ENCODE measurements around the gene PARD3B. TPM values are rescaled to one million over a fixed set of nuclear protein-coding genes. Genes with fewer than 3 reads are reported as not detected.

The PARD3B gene
- total and polyA plus RNA-seq, 2 donors from 2014 or later = 5.3 to 29.6 TPM

- intact Hi-C loops (cut with DNase I) = no loop called here
- DNase-seq = peak in 2 of 5 donors; percentile 3 to 61
- TF ChIP-seq CTCF (IDR thresholded peaks at IDR 0.05; ENCODE audit: borderline replicate concordance, extremely low read depth, insufficient read depth) = no peak
- H3K36me3 ChIP-seq (ENCODE audit: control insufficient read depth in 2 of 3, insufficient read depth in 3 of 3, low read length in 3 of 3) = no peaks in the 10 kb centered on the region
- H3K9ac ChIP-seq (ENCODE audit: low read length in 3 of 3) = no peak overlapping the region
- no peaks in the 10 kb centered on the region for H3K4me1 ChIP-seq (ENCODE audit: control insufficient read depth in 2 of 3, insufficient read depth in 2 of 3, low read depth in 1 of 3, low read length in 3 of 3)
- no peaks in the 10 kb centered on the region for H3K27me3 ChIP-seq (ENCODE audit: control insufficient read depth, insufficient read depth, low read length)
- no peak for FAIRE-seq
- H3K4me3 ChIP-seq (ENCODE audit: low read length in 3 of 3) = no peak overlapping the region
- no peak overlapping the region for H3K27ac ChIP-seq (ENCODE audit: low read depth in 2 of 2, low read length in 2 of 2)
- no peaks in the 10 kb centered on the region for H3K9me3 ChIP-seq (ENCODE audit: control insufficient read depth in 2 of 3, insufficient read depth in 1 of 3, low read length in 3 of 3)
Measured at GRCh38 chr2:205245652-205246051, 700.4 kb downstream of the PARD3B start.

GRCh38 chr2:205259121-205259520, 713.8 kb downstream of the PARD3B start:
- Histone ChIP-seq H3K9me3 (ENCODE audit: control insufficient read depth in 2 of 3, insufficient read depth in 1 of 3, low read length in 3 of 3) (no peaks in the 10 kb centered on the region), H3K36me3 (ENCODE audit: control insufficient read depth in 2 of 3, insufficient read depth in 3 of 3, low read length in 3 of 3) (no peaks in the 10 kb centered on the region), H3K9ac (ENCODE audit: low read length in 3 of 3) (no peak overlapping the region), H3K27me3 (ENCODE audit: control insufficient read depth, insufficient read depth, low read length) (no peaks in the 10 kb centered on the region), H3K4me3 (ENCODE audit: low read length in 3 of 3) (no peak overlapping the region), H3K27ac (ENCODE audit: low read depth in 2 of 2, low read length in 2 of 2) (no peak overlapping the region), H3K4me1 (ENCODE audit: control insufficient read depth in 2 of 3, insufficient read depth in 2 of 3, low read depth in 1 of 3, low read length in 3 of 3) (no peaks in the 10 kb centered on the region)
- DNase-seq (no peak), FAIRE-seq (no peak)
- intact Hi-C loops (cut with DNase I) = no loop called here
- no peak for TF ChIP-seq CTCF (IDR thresholded peaks at IDR 0.05; ENCODE audit: borderline replicate concordance, extremely low read depth, insufficient read depth)

GRCh38 chr2:205261516-205262020, 716.3 kb downstream of the PARD3B start:
- H3K36me3 ChIP-seq (ENCODE audit: control insufficient read depth in 2 of 3, insufficient read depth in 3 of 3, low read length in 3 of 3) = no peaks in the 10 kb centered on the region
- no peaks in the 10 kb centered on the region for H3K27me3 ChIP-seq (ENCODE audit: control insufficient read depth, insufficient read depth, low read length)
- no peak overlapping the region for H3K9ac ChIP-seq (ENCODE audit: low read length in 3 of 3)
- no peak overlapping the region for H3K4me3 ChIP-seq (ENCODE audit: low read length in 3 of 3)
- TF ChIP-seq CTCF (IDR thresholded peaks at IDR 0.05; ENCODE audit: borderline replicate concordance, extremely low read depth, insufficient read depth) = no peak
- DNase-seq (no peak), FAIRE-seq (no peak)
- no peaks in the 10 kb centered on the region for H3K4me1 ChIP-seq (ENCODE audit: control insufficient read depth in 2 of 3, insufficient read depth in 2 of 3, low read depth in 1 of 3, low read length in 3 of 3)
- intact Hi-C loops (cut with DNase I) = no loop called here
- H3K27ac ChIP-seq (ENCODE audit: low read depth in 2 of 2, low read length in 2 of 2) = no peak overlapping the region
- no peaks in the 10 kb centered on the region for H3K9me3 ChIP-seq (ENCODE audit: control insufficient read depth in 2 of 3, insufficient read depth in 1 of 3, low read length in 3 of 3)

GRCh38 chr2:205267323-205267722, 722.0 kb downstream of the PARD3B start:
- Histone ChIP-seq H3K4me1 (ENCODE audit: control insufficient read depth in 2 of 3, insufficient read depth in 2 of 3, low read depth in 1 of 3, low read length in 3 of 3) (no peaks in the 10 kb centered on the region), H3K4me3 (ENCODE audit: low read length in 3 of 3) (no peak overlapping the region), H3K9ac (ENCODE audit: low read length in 3 of 3) (no peak overlapping the region), H3K27ac (ENCODE audit: low read depth in 2 of 2, low read length in 2 of 2) (no peak overlapping the region), H3K9me3 (ENCODE audit: control insufficient read depth in 2 of 3, insufficient read depth in 1 of 3, low read length in 3 of 3) (no peaks in the 10 kb centered on the region), H3K36me3 (ENCODE audit: control insufficient read depth in 2 of 3, insufficient read depth in 3 of 3, low read length in 3 of 3) (no peaks in the 10 kb centered on the region), H3K27me3 (ENCODE audit: control insufficient read depth, insufficient read depth, low read length) (no peaks in the 10 kb centered on the region)
- no peak for DNase-seq
- FAIRE-seq = no peak
- TF ChIP-seq CTCF (IDR thresholded peaks at IDR 0.05; ENCODE audit: borderline replicate concordance, extremely low read depth, insufficient read depth) = no peak
- intact Hi-C loops (cut with DNase I) = no loop called here
